ENCODE measurements around the gene TAF1A.

DNA sequence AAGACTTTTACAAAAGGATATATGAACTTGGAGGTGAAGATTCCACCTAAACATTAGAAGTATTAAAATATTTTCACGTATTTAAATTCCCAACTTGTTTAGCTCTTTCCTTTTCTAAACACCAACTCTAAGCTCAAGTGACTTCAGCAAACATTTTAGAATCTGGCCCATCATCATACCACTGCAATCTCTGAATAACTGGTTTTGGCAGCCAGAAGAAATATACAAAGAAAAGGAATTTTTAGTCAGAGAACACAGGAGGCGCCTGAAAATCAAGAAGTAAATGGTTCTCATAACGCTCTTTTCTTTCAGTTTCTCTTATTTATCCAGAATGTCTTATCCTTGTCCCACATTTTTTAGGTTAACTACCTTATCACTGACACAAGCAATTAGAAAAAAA lies 10.4 kb downstream of the TAF1A start:
- TF ChIP-seq CTCF (conservative IDR thresholded peaks at IDR 0.05 in 1 of 2, IDR thresholded peaks at IDR 0.05 in 1 of 2; ENCODE audit: low read depth in 1 of 2, low read length in 2 of 2) (no peak), EZH2 (IDR thresholded peaks at IDR 0.05; ENCODE audit: low read length, missing control alignments) (no peak)
